Activated naive CD8-positive, alpha-beta T cell treated with anti-CD3 and anti-CD28 coated beads, Interleukin-2, amount 50 U/mL, for 16 hours (primary cell): ENCODE results near the gene PGBD5.
"Not testable (repeated sequence)": the region's sequence is repeated elsewhere in the genome, so short reads cannot be mapped to it uniquely, and the experiment has no call there.

Experiments
- DNase-seq: peaks from one replicate; pipeline ENCODE4 v3.0.0-alpha.2; 2020; ENCODE audit warnings: low read depth, low spot score

PGBD5 gene

DNA sequence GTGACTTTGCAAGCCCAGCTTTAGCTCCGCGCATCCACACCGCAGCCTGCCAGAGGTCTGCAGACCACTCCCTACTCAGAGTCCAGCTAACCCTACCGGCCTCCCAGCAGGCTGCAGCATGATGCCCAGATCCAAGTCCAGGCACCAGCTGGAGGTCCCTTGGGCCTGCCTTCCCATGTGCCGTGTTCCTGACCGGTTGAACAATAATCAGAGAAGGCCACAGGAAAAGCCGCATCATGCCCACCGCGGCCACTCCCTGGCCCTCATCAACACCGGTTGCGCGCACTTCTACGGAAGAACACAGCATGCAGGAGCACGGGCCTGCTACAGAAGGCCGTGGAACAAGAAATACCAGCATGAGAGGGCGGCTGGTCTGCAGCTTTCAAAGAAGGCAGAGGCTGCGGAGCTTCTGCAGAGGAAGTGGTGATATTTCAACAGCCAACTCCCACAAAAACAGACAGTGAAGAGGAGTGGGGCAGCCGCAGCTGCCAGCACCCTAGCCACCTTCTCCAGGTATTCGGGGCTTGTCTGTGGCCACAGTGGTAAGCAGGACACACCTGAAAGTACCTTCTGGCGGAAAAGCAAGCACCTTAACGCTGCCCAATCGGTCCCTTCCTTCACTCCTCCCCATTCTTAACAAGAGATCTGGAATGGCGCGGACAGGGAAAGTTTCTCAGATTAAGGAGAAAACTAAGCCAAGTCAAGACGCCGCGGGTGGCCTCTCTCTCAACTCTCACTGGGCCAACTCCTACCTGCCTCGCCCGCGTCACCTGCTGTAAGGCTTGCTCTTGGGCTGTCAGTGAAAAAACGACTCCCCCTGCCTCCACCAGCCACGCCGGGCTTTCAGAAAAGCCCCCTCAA lies 1.5 kb downstream of the PGBD5 start:
- DNase-seq: no peak

DNA sequence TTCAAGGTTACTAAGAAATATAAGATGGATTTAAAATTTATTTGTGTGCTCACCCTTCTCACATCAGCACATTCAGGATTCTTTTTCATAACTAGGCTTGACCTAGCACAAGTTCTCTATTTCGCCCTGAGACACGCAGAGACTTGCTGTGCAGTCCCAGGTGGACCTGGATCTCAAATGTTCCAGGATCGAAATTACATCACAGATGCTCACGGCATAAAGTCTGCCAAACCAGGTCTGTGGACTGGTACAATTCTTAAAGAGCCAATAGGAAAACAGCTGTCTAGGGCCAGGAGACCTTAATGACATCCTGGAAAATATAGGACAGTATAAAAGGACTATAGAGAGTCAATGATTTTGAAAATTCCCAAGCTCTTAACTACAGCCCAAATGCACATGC lies 2.2 kb downstream of the PGBD5 start:
- DNase-seq: no peak

DNA sequence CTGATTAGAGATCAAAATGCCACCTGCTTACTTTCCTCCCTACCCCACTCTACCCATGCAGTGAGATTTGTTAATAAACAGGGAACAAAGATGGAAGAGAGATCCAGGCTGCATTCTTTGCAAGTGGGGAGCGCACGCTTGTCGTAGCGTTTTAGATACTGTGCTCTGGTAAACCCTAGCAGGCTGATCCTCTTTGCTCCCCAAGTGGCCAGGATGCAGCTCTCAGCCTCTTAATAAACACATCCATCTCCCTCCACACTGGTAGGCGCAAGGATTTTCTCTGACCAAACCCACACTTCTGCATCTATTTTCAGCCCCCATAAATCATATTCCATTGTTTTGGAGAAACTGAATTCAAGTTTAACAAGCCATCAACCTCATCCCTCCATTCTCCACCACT lies 2.9 kb downstream of the PGBD5 start:
- no peak for DNase-seq

DNA sequence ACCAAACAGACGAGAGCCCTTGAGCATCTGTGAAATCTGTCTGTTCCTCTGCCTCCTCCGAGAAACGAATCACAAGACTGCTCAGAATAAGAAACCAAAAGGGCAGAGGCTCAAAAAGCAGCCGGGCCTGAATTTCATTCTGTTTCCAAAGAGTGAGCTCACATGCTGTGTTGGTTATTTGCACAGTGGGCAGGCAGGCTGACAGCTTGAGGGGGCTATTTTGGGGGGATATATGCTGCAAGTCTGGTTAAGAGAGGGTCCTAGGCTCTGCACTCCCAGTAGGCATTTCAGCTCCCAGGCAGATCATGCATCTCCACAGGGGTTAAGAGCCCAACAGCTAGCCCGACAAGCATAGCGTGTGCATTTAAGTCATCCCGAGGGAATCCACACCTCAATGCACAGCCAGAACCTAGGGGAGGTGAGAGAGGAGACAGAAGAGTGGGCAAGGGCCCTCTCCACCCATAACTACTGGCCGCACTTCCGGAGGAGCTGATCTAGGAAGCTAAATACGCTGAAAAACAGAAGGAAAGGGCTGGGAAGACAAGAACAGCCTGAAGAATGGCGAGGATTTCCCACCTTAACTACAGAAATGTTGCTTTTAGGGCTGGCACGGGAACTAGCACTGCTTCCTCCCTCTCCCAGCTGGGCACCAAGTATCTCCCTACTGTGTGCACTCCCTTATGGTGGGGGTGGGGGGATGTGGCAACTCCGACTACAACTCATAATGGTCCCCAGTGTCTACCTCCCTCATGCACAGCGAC lies 3.7 kb downstream of the PGBD5 start:
- DNase-seq: no peak

DNA sequence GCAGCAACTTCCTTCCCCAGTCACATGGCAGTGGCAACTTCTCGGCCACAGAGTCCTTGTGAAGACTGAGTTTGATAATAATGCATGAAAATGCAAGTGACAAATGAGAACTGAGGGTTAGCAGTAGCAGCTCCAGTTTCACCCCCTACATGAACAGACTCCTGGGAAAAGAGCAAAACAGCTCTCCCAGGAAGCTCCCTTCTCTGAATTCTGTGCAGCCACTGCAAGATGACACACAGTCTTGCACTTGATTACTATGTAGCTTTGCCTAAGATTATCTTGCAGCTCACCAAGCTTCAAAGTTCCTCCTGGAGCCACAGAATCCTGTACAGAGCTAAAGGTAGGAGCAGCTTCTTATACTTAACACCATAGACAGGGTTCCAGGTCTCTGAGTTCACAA lies 4.7 kb downstream of the PGBD5 start:
- no peak for DNase-seq

DNA sequence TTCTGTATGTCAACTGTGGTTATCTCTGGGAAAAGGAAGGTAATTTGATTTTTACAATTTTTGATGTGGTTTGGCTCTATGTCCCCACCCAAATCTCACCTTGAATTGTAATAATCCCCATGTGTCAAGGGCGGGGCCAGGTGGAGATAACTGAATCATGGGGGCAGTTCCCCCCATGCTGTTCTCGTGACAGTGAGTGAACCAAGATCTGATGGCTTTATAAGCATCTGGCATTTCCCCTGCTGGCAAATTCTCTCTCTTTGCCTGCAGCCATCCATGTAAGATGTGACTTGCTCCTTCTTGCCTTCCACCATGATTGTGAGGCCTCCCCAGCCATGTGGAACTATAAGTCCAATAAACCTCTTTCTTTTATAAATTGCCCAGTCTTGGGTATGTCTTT lies 5.8 kb downstream of the PGBD5 start:
- not testable (repeated sequence) for DNase-seq

DNA sequence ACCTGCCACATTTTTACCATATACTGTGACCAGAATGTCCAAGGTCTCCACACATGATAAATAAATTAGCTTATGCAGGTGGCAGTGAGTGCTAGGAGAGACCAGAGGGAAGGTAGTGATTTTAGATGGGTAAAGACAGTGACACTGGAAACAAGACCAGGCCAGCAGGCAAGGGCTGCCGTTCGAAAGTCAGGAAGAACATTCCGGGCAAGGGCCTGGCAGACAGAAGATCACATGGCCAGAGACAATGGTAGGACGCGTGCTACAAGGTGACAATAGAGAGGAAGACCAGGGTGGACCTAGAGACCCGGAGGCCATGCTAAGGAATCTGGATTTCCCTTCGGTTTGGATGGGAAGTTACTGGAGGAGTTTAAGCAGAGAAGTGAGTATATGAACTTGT lies 9.7 kb downstream of the PGBD5 start:
- no peak for DNase-seq

DNA sequence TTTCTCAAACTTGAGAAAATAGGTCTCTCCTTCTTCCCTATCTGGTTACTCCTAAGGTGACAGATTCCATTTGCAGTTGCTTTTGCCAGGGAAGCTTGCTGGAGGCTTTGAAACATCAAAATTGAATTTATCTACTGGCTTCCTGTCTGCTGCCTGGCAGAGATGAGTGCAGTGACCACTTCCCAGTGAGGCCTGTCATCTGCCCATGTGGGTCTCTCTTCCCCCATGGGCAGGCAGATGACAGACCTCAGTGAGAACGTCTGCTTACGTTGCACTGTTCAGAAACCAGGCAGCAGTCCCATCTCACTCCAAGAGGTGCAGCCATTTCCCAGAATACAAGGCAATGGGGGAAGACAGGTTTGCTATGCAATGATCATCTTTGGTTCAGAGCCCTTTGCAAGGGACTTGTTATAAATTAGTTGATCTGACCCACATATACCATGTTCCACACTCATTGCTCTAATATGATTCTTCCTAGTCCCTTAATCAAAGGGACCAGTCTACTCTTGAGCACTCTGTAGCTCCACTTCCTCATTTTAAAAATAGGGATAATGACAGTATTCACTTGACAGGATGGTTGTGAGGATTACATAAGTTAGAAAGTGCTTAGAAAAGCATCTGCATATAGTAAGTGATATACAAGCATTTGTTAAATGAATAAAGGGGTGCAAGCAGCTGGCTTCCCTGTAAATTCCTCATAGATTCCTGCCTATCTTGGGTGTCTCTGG lies 10.6 kb downstream of the PGBD5 start:
- DNase-seq: no peak

DNA sequence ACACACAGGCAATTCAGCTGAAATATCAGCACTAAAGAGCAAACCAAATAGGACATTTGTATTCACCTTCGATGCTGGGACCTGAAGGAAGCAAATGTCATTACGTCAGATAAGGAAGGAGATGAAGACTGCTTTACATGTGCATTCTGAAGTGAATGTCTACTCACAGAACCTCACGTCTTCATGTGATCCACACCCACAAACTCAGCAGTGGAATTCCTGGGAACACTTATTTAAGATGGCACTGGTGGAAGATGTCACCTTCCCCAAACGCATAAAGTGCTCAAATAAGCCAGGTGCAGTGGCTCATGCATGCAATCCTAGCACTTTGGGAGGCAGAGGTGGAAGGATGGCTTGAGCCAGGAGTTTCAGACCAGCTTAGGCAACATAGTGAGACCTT lies 11.4 kb downstream of the PGBD5 start:
- DNase-seq: no peak

DNA sequence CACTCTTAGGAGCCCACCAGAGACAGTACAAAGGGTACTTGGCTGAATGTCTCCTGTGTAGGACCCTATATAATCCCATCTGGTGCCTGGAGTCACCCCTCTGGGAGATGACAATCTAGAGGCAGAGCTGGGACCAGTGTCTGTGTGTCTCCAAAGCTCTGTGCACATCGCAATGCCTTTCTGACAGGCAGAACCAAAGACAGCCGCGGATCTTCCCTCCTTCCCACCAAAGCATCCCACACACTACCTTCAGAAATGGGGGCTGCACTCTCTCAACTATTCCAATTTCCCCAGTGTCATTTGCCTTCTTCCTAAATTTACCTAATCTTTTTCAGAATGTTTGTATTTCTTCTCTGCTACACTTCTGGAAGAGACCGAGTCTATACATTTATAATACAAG lies 12.0 kb downstream of the PGBD5 start:
- no peak for DNase-seq

DNA sequence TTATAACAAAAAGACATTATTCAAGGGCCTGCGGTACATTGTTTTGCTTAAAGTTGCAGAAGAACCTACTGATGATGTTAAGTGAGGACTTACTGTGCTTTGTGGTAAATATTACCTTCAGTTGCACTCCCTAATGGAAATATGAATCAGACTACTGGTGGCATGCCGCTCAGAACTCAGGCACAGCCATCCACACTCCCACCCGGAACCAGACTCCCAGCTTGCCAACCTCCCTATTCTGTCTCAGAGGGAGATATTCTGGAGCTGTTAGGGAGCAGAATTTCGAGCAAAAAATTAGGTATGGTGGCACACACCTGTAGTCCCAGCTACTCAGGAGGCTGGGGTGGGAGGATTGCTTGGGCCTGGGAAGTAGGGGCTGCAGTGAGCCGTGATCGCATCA lies 13.1 kb downstream of the PGBD5 start:
- DNase-seq: no peak

DNA sequence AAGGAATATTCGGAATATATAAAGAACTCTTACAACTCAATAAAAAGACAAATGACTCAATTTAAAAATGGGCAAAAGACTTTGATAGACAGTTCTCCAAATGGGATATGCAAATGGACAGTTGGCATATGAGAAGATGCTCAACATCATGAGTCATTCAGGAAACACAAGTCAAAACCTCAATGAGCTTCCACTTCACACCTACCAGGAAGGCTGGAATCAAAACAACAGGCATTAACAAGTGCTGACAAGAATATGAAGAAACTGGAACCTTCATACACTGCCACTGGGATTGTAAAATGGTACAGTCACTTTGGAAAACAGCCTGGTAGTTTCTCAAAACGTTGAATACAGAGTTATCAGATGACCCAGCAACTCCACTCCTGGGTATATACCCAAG lies 17.2 kb downstream of the PGBD5 start:
- no peak for DNase-seq

DNA sequence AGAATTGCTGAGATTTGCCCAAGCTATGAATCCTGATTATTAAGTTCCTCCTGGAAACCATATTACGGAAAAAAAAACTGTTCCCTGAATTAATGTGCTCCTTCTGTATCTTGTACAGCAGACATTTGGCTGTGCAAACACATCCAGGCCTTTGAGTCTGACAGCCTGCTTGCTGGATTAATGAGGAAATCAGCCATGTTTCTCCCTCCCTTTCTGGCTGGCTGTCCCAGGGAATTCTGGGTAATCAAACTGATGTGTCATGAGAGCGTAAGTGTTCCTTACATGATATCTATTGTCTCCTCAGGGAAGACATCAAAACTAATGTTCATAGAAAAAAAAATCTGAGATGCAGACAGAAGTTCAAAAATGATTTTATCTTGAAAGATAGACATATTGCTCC lies 18.8 kb downstream of the PGBD5 start:
- no peak for DNase-seq

DNA sequence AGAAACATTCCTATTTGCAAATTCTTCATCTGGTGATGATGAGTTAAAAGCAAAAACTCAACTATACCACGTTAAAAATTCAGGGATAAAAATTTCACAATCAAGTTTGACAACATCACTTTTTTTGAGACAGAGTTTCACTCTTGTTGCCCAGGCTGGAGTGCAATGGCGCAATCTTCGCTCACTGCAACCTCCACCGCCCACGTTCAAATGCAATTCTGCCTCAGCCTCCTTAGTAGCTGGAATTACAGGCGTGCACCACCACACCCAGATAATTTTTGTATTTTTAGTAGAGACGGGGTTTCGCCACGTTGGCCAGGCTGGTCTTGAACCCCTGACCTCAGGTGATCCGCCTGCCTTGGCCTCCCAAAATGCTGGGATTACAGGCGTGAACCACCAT lies 19.4 kb downstream of the PGBD5 start:
- DNase-seq: not testable (repeated sequence)

DNA sequence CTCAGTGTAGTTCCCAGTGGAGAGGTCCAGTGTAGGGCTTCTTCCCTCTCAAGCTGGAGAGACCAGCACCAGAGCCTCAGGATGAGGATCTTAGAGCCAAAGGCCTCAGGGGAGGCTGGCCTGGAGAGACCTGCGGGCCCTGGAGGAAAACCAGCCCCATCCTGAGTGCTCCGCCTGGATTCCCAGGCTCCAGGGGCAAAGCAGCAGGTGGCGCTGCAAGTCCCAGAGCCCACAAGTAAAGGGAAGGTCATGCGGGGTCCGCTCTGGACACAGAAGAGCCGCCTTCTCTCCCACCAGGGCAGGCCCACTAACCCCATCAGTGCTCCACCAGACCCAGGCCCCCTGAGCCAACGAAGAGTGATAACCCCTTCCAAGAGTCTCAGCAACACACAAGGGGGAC lies 22.7 kb downstream of the PGBD5 start:
- DNase-seq: no peak

DNA sequence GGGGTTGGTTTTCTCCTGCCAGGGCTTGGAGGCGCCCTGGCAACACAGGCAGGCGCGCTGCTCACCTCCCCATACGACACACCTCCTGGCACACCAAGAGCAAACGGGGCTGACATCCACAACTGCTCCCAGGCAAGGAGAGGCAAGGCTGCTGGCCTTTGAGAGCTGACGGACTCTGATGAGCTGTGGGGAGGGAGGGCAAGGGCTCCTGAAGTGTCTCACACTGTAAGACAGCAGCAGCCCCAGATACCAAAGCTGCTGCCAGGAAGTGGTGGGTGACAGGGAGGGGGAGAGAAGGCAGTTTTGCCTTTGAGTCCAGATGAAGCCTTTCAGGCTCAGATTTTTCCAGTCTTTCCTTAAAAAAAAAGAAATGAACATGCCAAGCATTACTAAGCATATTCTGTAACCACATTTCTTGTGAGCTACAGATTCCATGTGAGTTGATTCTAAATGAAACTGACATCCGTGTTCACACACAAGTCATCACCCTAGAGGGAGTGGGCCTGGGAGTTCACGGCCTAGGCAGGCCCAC lies 24.3 kb downstream of the PGBD5 start:
- no peak for DNase-seq

DNA sequence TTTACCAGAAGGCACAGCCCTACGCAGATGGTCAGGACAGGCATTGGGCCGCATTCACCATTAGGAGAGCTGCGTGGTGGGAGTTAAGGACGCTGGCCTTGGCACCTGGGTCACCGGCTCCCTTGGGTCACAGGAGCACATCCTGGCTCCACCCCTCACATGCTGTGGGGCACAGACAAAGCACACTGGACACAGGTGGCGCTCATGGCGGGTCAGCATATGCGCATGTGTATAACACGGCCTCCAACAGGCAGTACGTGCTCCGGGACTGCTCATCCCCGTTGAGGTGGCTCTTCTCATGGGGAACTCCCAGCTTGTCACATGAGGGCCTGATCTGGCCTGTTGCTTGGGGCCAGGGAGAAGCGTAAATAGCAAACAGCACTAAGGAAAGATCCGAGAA lies 25.0 kb downstream of the PGBD5 start:
- DNase-seq: no peak

DNA sequence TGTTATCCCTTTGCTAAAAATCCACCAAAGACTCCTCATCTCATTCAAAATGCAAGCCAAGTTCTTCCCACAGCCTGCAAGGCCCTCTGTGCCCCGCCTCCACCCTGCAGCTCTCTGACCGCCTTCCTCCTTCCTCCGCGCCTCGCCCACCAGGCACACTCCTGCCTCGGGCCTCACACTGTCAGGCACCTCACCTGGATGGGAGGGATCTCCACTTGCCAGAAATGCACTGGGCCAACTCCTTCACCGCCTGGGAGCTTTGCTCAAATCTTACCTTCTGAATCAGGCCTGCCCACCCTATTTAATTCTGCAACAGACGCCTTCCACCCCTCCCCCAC lies 26.2 kb downstream of the PGBD5 start:
- DNase-seq: no peak

DNA sequence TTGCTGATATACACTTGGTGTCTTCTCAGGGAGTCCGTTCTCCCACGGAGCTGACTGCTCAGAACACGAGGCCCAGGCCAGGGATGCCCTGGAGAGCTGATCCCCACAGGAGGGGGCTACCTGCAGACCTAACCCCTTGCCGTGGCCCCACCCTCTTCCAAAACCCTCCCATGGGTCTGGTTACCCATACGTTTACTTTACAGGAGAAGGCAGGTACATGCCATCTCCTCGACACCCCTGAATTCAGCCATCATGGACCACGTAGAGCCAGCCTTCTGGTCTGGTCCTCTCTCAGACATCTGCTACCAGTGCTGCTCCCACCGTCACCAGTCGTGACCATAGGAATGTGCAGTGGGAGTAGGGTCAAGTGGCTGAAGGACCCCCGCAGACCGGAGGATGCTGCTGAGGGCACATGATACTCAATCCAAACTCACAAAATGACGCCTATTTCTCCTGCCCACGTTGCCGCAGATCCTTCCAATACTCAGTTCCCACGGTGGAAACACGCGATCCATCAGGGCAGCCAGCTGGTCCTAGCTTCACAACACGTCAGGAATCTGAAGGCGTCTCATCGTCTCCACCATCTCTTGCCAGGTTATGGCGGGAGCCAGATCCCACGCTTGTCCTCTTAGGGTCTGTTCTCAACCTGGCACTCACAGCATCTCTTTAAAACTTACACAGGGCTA lies 26.7 kb downstream of the PGBD5 start:
- no peak for DNase-seq

DNA sequence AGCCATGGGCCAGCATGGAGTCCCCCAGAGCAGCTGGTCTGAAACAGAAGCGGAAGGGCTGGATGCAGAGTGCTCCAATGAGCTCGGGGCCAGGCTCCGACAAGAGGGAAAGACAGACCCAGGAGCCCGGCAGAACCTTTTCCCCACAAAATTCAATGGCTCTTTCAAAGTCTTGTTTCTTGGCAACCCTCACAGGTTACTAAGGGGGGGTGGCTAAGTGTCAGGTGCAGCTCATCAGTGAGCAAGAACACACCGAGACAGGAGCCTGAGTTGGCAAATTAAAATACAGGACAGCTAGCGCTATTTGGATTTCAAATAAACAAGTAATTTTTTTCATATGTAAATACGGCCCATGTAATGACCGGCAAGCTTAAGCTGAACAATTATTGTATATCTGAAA lies 27.3 kb downstream of the PGBD5 start:
- no peak for DNase-seq

DNA sequence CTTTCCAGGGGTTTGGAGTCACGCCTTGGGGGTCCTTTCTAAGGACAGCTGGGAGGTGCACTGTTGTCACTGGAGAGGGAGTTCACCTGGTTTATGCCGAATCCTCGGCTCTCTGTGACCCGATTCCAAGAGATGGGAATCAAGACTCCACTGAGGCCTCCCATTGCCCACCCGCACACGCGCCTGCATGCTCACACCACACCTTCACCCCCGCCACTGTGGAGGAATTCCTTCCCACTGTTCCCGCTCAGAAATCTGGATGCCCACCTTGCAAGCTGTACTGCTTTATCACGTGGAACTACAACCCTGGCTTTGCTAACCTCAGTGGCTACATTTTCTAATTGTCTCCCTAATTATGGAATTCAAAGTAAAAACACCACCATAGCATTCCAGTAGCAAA lies 29.2 kb downstream of the PGBD5 start:
- DNase-seq: no peak

DNA sequence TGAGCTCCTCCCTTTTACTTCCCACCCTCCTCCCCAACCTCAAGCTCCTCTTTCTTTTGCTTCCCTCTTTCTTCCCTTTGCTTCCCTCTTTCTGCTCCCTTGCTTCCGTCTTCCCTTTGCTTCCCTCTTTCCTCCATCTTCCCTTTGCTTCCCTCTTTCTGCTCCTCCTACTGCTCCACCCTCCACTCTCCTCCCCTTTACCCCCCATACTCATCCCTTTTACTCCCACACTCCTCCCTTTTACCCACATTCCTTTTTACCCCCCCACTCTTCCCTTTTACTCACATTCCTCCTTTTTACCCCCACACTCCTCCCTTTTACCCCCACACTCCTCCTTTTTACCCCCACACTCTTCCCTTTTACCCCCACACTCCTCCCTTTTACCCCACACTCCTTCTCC lies 30.2 kb downstream of the PGBD5 start:
- no peak for DNase-seq
